Frontal cortex (tissue), 4 donors: ENCODE results near the gene PLEKHM2. TPM values are rescaled to one million over a fixed set of nuclear protein-coding genes. Genes with fewer than 3 reads are reported as not detected.
"Not testable (repeated sequence)": the region's sequence is repeated elsewhere in the genome, so short reads cannot be mapped to it uniquely, and the experiment has no call there.

Experiments used
- DNase-seq, 2 donors: peaks; one replicate each; pipeline ENCODE4 v3.0.0; 2012; ENCODE audit warnings: low spot score in 2 of 2
- FAIRE-seq: peaks from 2 replicates; lab custom pipeline; 2012; peaks lifted over from hg19 to GRCh38; lab: Jason Lieb, UNC
- total RNA-seq: library from RNA; depleted of rRNA; stranded (reverse); fragments of >200 nt; gene quantifications from one replicate; pipeline ENCODE4 v1.2.3, GENCODE V29; 2014
- donor health status: control.
- donor health status: control.
- donor health status: control.

PLEKHM2 gene
- total RNA-seq, 1 donor from 2014 or later = 32.6 TPM

GRCh38 chr1:15699321-15699720 is 15.2 kb downstream of the PLEKHM2 start:
- not testable (repeated sequence) for DNase-seq, FAIRE-seq

- DNase-seq (no peak), FAIRE-seq (no peak)
These were observed 16.4 kb downstream of the PLEKHM2 start for GRCh38 chr1:15700508-15700907.

- no peak for DNase-seq
- no peak for FAIRE-seq
These were observed 17.7 kb downstream of the PLEKHM2 start for GRCh38 chr1:15701784-15702183.

GRCh38 chr1:15702722-15703550 is 18.8 kb downstream of the PLEKHM2 start:
- FAIRE-seq (no peak), DNase-seq (no peak)

DNA sequence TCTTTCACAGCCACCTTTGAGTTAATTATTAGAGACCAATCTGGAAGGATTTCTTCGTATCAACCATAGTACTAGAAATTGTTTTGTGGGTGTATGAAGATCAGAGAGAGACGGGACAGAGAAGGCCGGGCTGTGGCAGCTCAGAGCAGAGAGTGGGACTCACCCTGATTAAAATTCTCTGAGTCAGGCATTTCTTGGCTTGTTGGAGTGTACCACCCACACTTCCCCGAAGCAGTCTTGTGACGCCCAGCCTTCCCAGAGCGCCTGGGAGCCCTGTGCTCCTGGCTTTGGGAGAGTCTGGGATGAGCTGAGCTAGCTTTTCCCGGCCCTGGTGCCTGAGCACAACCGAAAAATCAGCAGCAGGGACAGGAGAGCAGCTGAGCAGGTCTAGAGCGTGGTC is 19.4 kb downstream of the PLEKHM2 start:
- no peak for FAIRE-seq
- DNase-seq = peak in 1 of 2 donors; percentile 75

GRCh38 chr1:15704526-15705183 is 20.5 kb downstream of the PLEKHM2 start:
- DNase-seq (no peak), FAIRE-seq (no peak)

DNA sequence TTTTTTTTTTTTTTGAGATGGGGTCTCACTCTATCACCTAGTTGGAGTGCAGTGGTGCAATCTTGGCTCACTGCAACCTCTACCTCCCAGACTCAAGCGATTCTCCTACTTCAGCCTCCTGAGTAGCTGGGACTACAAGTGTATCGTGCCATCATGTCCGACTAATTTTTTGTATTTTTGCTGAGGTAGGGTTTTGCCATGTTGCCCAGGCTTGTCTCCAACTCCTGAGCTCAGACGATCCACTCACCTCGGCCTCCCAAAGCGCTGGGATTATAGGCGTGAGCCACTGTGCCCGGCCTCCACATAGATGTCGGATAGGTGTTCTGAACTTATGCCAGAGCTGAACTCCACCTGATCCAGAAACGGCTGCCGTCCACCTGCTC is 21.1 kb downstream of the PLEKHM2 start:
- DNase-seq = no peak
- FAIRE-seq = no peak

GRCh38 chr1:15706751-15707150 is 22.6 kb downstream of the PLEKHM2 start:
- DNase-seq = no peak
- FAIRE-seq = no peak

GRCh38 chr1:15707239-15707925 is 23.3 kb downstream of the PLEKHM2 start:
- DNase-seq (no peak), FAIRE-seq (no peak)

GRCh38 chr1:15708486-15709137 is 24.5 kb downstream of the PLEKHM2 start:
- no peak for FAIRE-seq
- DNase-seq = no peak

- FAIRE-seq = no peak
These were observed 25.1 kb downstream of the PLEKHM2 start for GRCh38 chr1:15709226-15709625.

DNA sequence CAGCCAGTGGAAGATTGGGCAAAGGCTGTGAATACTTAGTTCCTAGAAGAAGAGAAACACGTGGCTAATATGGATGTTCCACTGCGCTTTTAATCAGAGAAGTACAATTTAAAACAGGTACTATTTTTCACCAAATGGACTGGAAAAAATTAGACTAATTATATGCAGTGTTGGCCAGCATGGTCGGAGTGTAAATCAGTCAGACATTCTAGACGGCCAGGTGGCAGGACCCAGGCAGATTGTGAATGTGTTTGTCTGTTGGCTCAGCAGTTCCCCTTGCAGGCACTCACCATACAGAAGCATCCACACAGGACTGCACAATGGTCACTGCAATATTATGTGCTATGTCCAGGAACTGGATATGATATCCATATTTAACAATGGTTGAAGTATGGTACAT is 28.0 kb downstream of the PLEKHM2 start:
- DNase-seq (no peak), FAIRE-seq (no peak)

More at GRCh38 chr1:15709226-15709625, 25.1 kb downstream of the PLEKHM2 start:
- no peak for DNase-seq

DNA sequence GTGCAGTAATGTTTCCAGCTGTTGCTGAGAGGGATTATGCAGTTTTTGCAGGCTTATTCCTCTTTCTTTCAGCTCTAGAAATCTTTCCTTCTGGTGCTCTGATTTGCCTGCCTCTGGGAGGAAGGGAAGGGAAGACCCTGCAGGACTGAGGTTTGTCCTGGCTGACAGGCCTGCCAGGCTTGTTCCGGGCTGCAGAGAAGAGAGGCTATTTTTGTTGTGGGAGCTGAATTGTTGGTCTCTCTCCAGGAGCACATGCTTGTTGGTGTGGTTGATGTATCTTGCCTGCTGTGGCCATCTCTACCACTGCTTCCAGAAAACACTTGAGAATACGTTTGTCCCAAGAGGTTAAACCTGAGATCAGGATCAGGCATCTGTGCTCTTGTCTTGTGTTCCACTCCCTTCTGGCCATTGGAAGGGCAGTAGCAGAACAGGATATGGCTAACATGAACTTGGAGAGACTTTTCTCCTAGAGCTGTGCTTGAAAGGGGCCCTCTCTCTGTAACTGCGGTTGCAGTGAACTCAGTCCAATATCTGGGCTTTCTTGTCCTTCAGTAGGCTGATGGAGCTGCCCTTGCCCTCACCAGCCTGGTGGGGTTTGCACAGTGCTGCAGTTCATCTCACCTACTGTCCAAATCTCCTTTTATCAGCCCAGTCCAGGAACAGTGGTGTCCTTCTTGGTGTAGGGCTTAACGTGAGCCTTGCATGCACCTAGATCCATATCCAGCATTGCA is 30.5 kb downstream of the PLEKHM2 start:
- no peak for DNase-seq
- no peak for FAIRE-seq

GRCh38 chr1:15717418-15718125 is 33.5 kb downstream of the PLEKHM2 start:
- DNase-seq (no peak), FAIRE-seq (no peak)

GRCh38 chr1:15718199-15718601 is 34.1 kb downstream of the PLEKHM2 start:
- FAIRE-seq = no peak
- no peak for DNase-seq

- no peak for FAIRE-seq
These were observed 35.4 kb downstream of the PLEKHM2 start for GRCh38 chr1:15719381-15720120.

DNA sequence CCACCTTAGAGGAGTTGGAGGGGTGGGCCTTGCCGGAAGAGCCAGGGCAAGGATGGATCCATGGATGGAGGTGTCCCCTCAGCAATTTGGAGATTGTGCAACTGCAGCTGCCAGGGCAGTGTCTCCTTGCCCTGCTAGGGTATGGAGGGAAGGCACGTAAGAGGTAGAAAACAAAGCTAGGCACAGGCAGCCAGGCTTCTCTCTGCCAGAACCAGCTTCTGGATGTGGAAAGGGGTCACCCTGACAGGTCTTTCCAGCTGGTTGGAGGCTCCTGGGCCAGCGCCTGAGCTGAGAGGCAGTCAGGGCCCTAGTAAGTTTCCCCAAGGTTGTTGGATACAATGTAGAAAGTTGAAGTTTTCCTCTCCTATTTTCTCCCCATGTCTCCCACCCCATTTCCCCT is 36.7 kb downstream of the PLEKHM2 start:
- FAIRE-seq (no peak), DNase-seq (no peak)

More at GRCh38 chr1:15719381-15720120, 35.4 kb downstream of the PLEKHM2 start:
- no peak for DNase-seq

GRCh38 chr1:15722411-15722810 is 38.3 kb downstream of the PLEKHM2 start:
- FAIRE-seq (no peak), DNase-seq (no peak)
